Measurements from ENCODE around the gene MRPL10.

MRPL10 gene

DNA sequence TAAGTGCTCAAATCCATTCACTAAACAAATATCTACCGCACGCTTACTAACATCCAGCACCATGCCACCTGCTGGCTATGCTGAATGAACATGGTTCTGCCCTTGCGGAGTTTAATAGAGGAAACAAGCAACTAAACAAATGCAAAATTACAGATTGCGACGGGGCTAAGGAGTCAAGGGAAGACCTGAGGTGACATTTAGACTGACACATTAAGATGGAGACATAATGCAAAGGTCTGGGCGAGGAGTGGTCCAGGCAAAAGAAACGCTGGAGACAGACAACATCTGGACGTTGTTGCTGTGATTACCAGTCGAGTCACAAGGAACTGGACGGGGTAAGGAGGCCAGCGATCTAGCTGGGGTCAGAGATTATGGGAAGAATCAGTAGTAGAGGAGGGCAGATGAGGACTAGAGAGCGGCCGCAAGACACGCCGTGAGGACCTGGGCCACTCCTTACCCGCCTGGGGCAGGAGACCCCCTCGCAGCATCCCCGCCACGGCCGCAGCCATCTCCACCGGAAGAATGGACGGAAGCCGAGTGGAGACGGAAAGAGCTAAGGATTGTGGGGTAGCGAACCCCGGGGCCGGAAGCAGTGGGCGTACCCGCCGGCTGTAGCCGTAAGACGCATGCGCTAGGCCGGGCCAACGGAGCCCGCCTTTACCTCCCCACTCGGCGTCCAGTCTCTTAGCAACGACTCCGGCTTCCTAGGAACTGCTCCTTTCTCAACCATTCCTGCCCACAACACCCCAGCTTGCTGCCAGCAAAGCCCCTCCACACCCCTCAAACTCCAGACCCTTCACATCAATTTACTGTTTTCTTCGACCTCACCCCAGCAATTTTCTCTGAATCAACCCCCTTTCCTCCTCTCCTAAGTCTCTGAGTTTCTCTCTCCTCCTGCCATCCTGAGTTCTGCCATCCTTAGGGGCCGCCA lies at the start of gene MRPL10, which contains the start of gene LRRC46 (continued):
- TF ChIP-seq, protein P1, sequence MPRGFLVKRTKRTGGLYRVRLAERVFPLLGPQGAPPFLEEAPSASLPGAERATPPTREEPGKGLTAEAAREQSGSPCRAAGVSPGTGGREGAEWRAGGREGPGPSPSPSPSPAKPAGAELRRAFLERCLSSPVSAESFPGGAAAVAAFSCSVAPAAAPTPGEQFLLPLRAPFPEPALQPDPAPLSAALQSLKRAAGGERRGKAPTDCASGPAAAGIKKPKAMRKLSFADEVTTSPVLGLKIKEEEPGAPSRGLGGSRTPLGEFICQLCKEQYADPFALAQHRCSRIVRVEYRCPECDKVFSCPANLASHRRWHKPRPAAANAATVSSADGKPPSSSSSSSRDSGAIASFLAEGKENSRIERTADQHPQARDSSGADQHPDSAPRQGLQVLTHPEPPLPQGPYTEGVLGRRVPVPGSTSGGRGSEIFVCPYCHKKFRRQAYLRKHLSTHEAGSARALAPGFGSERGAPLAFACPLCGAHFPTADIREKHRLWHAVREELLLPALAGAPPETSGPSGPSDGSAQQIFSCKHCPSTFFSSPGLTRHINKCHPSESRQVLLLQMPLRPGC (tag by site-specific recombination; IDR thresholded peaks at IDR 0.05): peak; percentile 45; the same call in 1 of the 2 replicates
- no peak for TF ChIP-seq ZSCAN16 (tag by site-specific recombination; IDR thresholded peaks at IDR 0.05)
- TF ChIP-seq, protein P2, sequence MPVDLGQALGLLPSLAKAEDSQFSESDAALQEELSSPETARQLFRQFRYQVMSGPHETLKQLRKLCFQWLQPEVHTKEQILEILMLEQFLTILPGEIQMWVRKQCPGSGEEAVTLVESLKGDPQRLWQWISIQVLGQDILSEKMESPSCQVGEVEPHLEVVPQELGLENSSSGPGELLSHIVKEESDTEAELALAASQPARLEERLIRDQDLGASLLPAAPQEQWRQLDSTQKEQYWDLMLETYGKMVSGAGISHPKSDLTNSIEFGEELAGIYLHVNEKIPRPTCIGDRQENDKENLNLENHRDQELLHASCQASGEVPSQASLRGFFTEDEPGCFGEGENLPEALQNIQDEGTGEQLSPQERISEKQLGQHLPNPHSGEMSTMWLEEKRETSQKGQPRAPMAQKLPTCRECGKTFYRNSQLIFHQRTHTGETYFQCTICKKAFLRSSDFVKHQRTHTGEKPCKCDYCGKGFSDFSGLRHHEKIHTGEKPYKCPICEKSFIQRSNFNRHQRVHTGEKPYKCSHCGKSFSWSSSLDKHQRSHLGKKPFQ (tag by site-specific recombination; IDR thresholded peaks at IDR 0.05): no peak
- TF ChIP-seq ZNF404 (tag by site-specific recombination; IDR thresholded peaks at IDR 0.05): no peak
- TF ChIP-seq, protein P3, sequence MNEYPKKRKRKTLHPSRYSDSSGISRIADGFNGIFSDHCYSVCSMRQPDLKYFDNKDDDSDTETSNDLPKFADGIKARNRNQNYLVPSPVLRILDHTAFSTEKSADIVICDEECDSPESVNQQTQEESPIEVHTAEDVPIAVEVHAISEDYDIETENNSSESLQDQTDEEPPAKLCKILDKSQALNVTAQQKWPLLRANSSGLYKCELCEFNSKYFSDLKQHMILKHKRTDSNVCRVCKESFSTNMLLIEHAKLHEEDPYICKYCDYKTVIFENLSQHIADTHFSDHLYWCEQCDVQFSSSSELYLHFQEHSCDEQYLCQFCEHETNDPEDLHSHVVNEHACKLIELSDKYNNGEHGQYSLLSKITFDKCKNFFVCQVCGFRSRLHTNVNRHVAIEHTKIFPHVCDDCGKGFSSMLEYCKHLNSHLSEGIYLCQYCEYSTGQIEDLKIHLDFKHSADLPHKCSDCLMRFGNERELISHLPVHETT (tag by site-specific recombination; IDR thresholded peaks at IDR 0.05): peak; percentile 75; the same call in 1 of the 2 replicates
- no peak for TF ChIP-seq ZNF266 (tag by site-specific recombination; IDR thresholded peaks at IDR 0.05; ENCODE audit: low read depth)
- TF ChIP-seq, protein P4, sequence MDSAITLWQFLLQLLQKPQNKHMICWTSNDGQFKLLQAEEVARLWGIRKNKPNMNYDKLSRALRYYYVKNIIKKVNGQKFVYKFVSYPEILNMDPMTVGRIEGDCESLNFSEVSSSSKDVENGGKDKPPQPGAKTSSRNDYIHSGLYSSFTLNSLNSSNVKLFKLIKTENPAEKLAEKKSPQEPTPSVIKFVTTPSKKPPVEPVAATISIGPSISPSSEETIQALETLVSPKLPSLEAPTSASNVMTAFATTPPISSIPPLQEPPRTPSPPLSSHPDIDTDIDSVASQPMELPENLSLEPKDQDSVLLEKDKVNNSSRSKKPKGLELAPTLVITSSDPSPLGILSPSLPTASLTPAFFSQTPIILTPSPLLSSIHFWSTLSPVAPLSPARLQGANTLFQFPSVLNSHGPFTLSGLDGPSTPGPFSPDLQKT (IDR thresholded peaks at IDR 0.05; ENCODE audit: borderline replicate concordance, low read depth, low read length): peak; percentile 92; the same call in 1 of the 2 replicates
- TF ChIP-seq ZNF529 (tag by site-specific recombination; IDR thresholded peaks at IDR 0.05; ENCODE audit: insufficient replicate concordance): no peak
- no peak for TF ChIP-seq TCF7L2 (IDR thresholded peaks at IDR 0.05; ENCODE audit: borderline replicate concordance, low read depth, low read length)
- TF ChIP-seq ZNF23 (tag by site-specific recombination; IDR thresholded peaks at IDR 0.05; ENCODE audit: borderline replicate concordance): no peak
- no peak for TF ChIP-seq ZNF558 (tag by site-specific recombination; IDR thresholded peaks at IDR 0.05)
- peak; percentile 59 for TF ChIP-seq SCRT2 (tag by site-specific recombination; IDR thresholded peaks at IDR 0.05)
- 0 out of 2 replicates have a peak, but pooled peaks have one; percentile 28 for TF ChIP-seq KLF1 (tag by site-specific recombination; IDR thresholded peaks at IDR 0.05)
- no peak for TF ChIP-seq HOXD13 (CRISPR knock-in tag; IDR thresholded peaks at IDR 0.05; ENCODE audit: borderline replicate concordance)
- TF ChIP-seq, protein P5, sequence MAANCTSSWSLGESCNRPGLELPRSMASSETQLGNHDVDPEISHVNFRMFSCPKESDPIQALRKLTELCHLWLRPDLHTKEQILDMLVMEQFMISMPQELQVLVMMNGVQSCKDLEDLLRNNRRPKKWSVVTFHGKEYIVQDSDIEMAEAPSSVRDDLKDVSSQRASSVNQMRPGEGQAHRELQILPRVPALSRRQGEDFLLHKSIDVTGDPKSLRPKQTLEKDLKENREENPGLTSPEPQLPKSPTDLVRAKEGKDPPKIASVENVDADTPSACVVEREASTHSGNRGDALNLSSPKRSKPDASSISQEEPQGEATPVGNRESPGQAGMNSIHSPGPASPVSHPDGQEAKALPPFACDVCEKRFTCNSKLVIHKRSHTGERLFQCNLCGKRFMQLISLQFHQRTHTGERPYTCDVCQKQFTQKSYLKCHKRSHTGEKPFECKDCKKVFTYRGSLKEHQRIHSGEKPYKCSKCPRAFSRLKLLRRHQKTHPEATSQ (tag by site-specific recombination; IDR thresholded peaks at IDR 0.05): no peak
- no peak for TF ChIP-seq ZNF202 (tag by site-specific recombination; IDR thresholded peaks at IDR 0.05; ENCODE audit: borderline replicate concordance)
- no peak for TF ChIP-seq ZNF114 (tag by site-specific recombination; IDR thresholded peaks at IDR 0.05)
- TF ChIP-seq, protein P6, sequence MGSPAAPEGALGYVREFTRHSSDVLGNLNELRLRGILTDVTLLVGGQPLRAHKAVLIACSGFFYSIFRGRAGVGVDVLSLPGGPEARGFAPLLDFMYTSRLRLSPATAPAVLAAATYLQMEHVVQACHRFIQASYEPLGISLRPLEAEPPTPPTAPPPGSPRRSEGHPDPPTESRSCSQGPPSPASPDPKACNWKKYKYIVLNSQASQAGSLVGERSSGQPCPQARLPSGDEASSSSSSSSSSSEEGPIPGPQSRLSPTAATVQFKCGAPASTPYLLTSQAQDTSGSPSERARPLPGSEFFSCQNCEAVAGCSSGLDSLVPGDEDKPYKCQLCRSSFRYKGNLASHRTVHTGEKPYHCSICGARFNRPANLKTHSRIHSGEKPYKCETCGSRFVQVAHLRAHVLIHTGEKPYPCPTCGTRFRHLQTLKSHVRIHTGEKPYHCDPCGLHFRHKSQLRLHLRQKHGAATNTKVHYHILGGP (tag by site-specific recombination; IDR thresholded peaks at IDR 0.05): no peak
- TF ChIP-seq, protein P7, sequence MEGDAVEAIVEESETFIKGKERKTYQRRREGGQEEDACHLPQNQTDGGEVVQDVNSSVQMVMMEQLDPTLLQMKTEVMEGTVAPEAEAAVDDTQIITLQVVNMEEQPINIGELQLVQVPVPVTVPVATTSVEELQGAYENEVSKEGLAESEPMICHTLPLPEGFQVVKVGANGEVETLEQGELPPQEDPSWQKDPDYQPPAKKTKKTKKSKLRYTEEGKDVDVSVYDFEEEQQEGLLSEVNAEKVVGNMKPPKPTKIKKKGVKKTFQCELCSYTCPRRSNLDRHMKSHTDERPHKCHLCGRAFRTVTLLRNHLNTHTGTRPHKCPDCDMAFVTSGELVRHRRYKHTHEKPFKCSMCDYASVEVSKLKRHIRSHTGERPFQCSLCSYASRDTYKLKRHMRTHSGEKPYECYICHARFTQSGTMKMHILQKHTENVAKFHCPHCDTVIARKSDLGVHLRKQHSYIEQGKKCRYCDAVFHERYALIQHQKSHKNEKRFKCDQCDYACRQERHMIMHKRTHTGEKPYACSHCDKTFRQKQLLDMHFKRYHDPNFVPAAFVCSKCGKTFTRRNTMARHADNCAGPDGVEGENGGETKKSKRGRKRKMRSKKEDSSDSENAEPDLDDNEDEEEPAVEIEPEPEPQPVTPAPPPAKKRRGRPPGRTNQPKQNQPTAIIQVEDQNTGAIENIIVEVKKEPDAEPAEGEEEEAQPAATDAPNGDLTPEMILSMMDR (tag by site-specific recombination; IDR thresholded peaks at IDR 0.05): peak; percentile 46; the same call in 1 of the 2 replicates
- TF ChIP-seq ZNF214 (tag by site-specific recombination; IDR thresholded peaks at IDR 0.05; ENCODE audit: borderline replicate concordance): no peak
- 0 out of 2 replicates have a peak, but pooled peaks have one; percentile 9 for TF ChIP-seq TRIM28 (IDR thresholded peaks at IDR 0.05; ENCODE audit: borderline replicate concordance, low read length)
- TF ChIP-seq SP2 (tag by site-specific recombination; IDR thresholded peaks at IDR 0.05): peak; percentile 92
- TF ChIP-seq, protein P8, sequence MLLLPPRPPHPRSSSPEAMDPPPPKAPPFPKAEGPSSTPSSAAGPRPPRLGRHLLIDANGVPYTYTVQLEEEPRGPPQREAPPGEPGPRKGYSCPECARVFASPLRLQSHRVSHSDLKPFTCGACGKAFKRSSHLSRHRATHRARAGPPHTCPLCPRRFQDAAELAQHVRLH (tag by site-specific recombination; IDR thresholded peaks at IDR 0.05): peak; percentile 84
- TF ChIP-seq ZNF521 (tag by site-specific recombination; IDR thresholded peaks at IDR 0.05): no peak
- TF ChIP-seq, protein P9, sequence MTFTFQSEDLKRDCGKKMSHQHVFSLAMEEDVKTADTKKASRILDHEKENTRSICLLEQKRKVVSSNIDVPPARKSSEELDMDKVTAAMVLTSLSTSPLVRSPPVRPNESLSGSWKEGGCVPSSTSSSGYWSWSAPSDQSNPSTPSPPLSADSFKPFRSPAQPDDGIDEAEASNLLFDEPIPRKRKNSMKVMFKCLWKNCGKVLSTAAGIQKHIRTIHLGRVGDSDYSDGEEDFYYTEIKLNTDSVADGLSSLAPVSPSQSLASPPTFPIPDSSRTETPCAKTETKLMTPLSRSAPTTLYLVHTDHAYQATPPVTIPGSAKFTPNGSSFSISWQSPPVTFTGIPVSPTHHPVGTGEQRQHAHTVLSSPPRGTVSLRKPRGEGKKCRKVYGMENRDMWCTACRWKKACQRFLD (tag by site-specific recombination; IDR thresholded peaks at IDR 0.05): no peak
- TF ChIP-seq ZNF121 (tag by site-specific recombination; IDR thresholded peaks at IDR 0.05): no peak

Measured in HEK293 (cell line).